HK-2 (cell line): ENCODE measurements around the gene UBE2QL1.
"Not testable (repeated sequence)": the region's sequence is repeated elsewhere in the genome, so short reads cannot be mapped to it uniquely, and the experiment has no call there.

Experiments used
- DNase-seq: peaks from one replicate; pipeline ENCODE4 v3.0.0-alpha.2; 2018; ENCODE audit not compliant: unreplicated experiment

UBE2QL1 gene

GRCh38 chr5:6497262-6497661 lies 48.6 kb downstream of the UBE2QL1 start:
- no peak for DNase-seq

GRCh38 chr5:6498968-6499367 lies 50.3 kb downstream of the UBE2QL1 start:
- no peak for DNase-seq

GRCh38 chr5:6501701-6502100 lies 53.0 kb downstream of the UBE2QL1 start:
- no peak for DNase-seq

GRCh38 chr5:6502421-6502820 lies 53.8 kb downstream of the UBE2QL1 start:
- DNase-seq, result no peak

- DNase-seq, result no peak
These were observed 54.7 kb downstream of the UBE2QL1 start for GRCh38 chr5:6503342-6503741.

- peak; percentile 1 for DNase-seq
These were observed 56.2 kb downstream of the UBE2QL1 start for GRCh38 chr5:6504677-6505415.

- DNase-seq, result no peak
These were observed 56.7 kb downstream of the UBE2QL1 start for GRCh38 chr5:6505416-6505755.

- DNase-seq, result no peak
These were observed 57.3 kb downstream of the UBE2QL1 start for GRCh38 chr5:6505783-6506557.

- no peak for DNase-seq
These were observed 58.0 kb downstream of the UBE2QL1 start for GRCh38 chr5:6506611-6507010.

- no peak for DNase-seq
These were observed 60.3 kb downstream of the UBE2QL1 start for GRCh38 chr5:6508931-6509330.

GRCh38 chr5:6510132-6510531 lies 61.5 kb downstream of the UBE2QL1 start:
- DNase-seq, result no peak

- no peak for DNase-seq
These were observed 62.3 kb downstream of the UBE2QL1 start for GRCh38 chr5:6510973-6511372.

GRCh38 chr5:6515812-6516211 lies 67.2 kb downstream of the UBE2QL1 start:
- DNase-seq, result not testable (repeated sequence)

- DNase-seq, result no peak
These were observed 68.2 kb downstream of the UBE2QL1 start for GRCh38 chr5:6516823-6517222.

- DNase-seq, result no peak
These were observed 68.9 kb downstream of the UBE2QL1 start for GRCh38 chr5:6517510-6517909.

GRCh38 chr5:6518298-6519057 lies 69.8 kb downstream of the UBE2QL1 start:
- DNase-seq, result no peak

GRCh38 chr5:6520201-6520600 lies 71.5 kb downstream of the UBE2QL1 start:
- no peak for DNase-seq

GRCh38 chr5:6522331-6522730 lies 73.7 kb downstream of the UBE2QL1 start:
- DNase-seq, result no peak

GRCh38 chr5:6522923-6523322 lies 74.3 kb downstream of the UBE2QL1 start:
- no peak for DNase-seq

GRCh38 chr5:6525422-6525821 lies 76.8 kb downstream of the UBE2QL1 start:
- no peak for DNase-seq

- peak; percentile 11 for DNase-seq
These were observed 77.3 kb downstream of the UBE2QL1 start for GRCh38 chr5:6525910-6526309.

GRCh38 chr5:6527749-6528455 lies 79.2 kb downstream of the UBE2QL1 start:
- DNase-seq, result no peak
